Measurements from ENCODE around the gene MBTPS1.
"Not testable (repeated sequence)": the region's sequence is repeated elsewhere in the genome, so short reads cannot be mapped to it uniquely, and the experiment has no call there.

MBTPS1 gene

GRCh38 chr16:84136331-84137125, 19.8 kb upstream of the MBTPS1 start:
- DNase-seq = no peak

GRCh38 chr16:84132527-84133285, 16.0 kb upstream of the MBTPS1 start:
- DNase-seq = no peak

GRCh38 chr16:84131117-84131516, 14.4 kb upstream of the MBTPS1 start:
- DNase-seq = no peak

DNA sequence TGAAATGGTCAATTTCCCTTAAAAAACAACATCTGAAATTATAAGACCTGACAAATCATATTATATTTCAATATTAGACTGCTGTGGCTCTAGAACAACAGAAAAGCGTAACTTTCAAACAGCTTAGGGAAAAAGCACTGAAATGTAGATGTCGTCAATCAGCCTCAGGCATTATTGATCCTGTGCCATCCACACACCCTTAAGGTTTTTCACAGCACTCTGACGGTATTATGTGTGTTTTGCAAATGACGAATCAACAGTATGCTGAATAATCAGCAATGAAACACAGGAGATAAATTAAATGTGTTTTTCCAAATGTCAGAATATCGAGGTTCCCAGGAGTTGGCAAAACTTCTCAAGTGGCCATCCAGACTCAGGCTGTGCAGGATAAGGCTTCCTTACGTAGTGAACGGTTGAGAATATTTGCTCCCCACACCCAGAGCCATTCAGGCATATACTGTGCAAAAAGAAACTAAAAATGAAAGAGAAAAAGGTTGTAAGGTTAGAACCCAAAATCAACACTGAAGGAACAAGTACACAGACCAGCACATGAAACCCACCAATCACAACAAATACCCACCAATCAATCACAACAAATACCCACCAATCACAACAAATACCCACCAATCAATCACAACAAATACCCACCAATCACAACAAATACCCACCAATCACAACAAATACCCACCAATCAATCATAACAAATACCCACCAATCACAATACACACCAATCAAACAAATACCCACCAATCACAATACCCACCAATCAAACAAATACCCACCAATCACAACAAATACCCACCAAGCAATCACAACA, 7.7 kb upstream of the MBTPS1 start:
- no peak for DNase-seq

GRCh38 chr16:84121007-84121406, 4.3 kb upstream of the MBTPS1 start:
- DNase-seq = no peak

DNA sequence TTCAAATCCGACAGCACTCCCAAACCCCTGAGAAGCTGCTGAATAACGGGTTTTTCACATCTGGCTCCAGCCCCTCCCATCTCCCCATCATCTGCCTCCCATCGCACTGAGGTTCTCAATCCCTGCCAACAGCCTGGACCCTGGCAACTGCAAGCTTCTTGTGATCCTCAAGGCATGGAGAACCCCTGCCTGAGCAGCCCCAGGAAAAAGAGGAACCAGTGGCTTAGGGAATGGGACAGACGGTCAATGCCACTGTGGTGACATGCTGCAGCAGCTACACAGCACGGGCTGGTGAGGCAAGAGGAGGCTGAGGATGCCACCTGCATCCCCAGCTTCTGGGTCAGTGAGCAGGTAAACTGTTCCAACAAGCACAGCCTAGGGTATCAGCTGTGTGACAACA, 3.3 kb upstream of the MBTPS1 start:
- DNase-seq = no peak

GRCh38 chr16:84119368-84119767, 2.6 kb upstream of the MBTPS1 start:
- DNase-seq = peak; percentile 38

DNA sequence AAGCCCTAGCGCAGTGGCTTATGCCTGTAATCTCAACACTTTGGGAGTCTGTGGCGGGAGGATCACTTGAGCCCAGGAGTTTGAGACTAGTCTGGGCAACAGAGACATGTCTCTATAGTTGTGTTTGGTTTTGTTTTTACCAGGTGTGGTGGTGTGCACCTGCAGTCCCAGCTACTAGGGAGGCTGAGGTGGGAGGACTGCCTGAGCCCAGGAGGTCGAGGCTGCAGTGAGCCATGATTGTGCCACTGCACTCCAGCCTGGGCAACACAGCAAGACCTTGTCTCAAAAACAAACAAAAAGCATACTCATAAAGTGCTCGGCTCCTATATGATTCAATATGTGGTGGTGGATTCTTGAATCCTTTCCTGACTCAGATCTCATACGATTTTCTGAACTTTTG, 1.6 kb upstream of the MBTPS1 start:
- not testable (repeated sequence) for DNase-seq

DNA sequence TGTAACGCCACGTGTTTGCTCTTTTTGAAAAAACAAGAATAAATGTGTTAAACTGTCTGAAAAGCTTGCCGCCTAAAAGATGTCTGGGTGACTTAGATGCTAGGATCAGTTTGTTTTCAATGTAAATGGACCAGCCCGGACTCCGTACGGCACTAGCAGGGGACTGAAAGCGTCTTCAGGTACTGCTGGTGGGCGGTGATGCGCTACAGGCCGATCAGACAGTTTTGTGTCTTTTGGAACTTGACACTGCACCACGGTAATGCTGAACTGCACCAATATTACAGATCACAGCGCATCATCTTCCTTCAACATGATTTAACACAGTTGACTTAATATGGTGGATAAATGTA, 727 bp upstream of the MBTPS1 start:
- DNase-seq = no peak

GRCh38 chr16:84115919-84116719, 623 bp downstream of the MBTPS1 start:
- DNase-seq = no peak

GRCh38 chr16:84111949-84112348, 4.8 kb downstream of the MBTPS1 start:
- DNase-seq = not testable (repeated sequence)

DNA sequence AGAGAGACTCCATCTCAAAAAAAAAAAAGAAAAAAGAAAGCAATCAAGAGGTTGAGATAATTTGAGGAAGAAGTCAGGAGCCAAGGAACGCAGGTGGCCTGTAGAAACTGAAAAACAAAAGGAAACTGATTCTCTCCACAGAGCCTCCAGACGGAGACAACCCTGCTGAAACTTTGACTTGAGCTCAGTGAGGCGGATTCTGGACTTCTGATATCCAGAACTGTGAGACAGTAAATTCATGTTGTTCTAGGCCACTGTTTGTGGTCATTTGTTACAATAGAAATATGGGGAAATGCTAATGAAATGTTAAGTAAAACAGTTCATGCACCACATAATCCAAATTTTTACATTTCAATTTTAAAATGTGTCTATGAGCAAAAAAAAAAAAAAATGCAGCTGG, 5.2 kb downstream of the MBTPS1 start:
- DNase-seq = no peak

DNA sequence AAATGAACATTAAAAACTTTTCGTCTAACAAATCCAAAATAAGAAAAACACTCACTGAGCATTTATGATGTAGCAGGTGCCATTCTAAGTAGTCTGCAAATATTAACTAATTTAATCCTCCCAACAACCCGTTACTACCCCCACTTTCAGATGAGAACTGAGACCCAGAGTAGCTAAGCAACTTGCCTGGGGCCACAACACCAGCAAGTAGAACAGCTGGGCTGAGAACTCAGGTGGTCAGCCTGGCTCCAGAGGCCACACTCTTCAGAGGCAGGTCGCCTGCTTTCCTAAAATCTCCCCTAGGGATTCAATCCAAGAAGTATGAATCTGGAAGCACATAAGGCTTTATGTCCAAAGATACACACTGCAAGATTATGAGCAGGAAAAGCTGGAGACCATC, 6.2 kb downstream of the MBTPS1 start:
- DNase-seq = no peak

DNA sequence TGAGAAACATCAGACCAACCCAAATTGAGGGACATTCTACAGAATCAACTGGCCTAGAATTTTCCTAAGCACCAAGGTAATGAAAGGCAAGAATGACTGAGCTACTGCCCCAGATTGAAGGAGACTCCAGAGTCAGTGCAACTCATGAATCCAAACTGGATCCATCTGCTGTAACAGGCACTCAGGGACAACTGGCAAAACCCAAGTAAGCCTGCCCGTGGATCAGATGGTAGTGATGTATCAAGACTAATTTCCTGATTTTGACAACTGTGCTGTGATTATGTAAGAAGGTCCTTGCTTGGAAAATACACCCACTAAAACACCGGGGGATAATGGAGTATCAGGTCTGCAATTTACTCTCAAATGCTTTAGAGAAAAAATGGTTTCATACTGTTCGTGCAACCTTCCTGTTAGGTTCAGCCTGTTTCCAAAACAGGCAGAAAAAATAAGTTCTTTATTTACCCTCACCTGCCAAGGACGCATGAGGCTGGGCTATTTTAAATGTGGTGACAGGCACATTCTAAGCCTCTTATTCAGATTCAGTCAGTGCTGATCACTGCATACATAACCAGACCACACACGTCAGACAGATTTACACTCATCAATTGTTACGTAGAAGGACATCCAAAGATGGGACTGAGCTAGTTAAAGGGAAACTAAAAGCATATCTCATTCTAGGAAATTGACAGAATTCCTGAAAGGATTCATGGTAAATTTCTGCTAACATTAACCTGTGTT, 7.0 kb downstream of the MBTPS1 start:
- no peak for DNase-seq

GRCh38 chr16:84107921-84108320, 8.8 kb downstream of the MBTPS1 start:
- DNase-seq = no peak

- DNase-seq = no peak
Measured at GRCh38 chr16:84105948-84106740, 10.6 kb downstream of the MBTPS1 start.

GRCh38 chr16:84105301-84105815, 11.4 kb downstream of the MBTPS1 start:
- no peak for DNase-seq

- no peak for DNase-seq
Measured at GRCh38 chr16:84104231-84104630, 12.5 kb downstream of the MBTPS1 start.

- DNase-seq = no peak
Measured at GRCh38 chr16:84103678-84104077, 13.1 kb downstream of the MBTPS1 start.

GRCh38 chr16:84098939-84099338, 17.8 kb downstream of the MBTPS1 start:
- no peak for DNase-seq

DNA sequence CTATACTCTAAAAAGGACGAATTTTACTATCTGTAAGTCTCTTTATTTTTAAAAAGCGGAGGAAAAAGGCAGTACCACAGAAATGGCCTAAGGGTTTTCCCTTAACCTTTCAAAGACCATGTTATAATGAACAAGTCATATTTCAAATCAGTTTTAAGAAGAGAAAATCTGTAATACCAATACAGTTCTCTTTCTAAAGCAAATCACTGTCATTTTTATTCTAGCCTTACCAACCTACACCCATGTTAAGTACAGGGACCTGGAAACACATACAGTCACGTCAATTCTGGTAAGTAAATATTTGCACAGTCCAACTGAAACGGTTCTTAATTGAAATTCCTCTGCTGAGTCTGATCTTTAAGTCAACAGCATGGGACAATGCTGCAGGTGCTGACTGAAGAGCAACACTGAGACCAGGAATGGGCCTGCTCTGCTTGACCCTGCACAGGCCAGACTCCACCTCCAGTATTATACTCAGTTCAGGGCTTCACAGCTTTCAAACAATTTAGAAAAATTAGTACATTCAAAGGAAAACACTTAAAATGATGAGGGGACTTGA, 20.2 kb downstream of the MBTPS1 start:
- no peak for DNase-seq

Data from NCI-H2107 (cell line).